ENCODE data around the gene RNF25.

RNF25 gene

GRCh38 chr2:218645126-218645525, 26.7 kb downstream of the RNF25 start (continued):
- TF ChIP-seq ZNF133 (tag by site-specific recombination; IDR thresholded peaks at IDR 0.05) (no peak), SP7 (tag by site-specific recombination; IDR thresholded peaks at IDR 0.05) (no peak), ZNF473 (tag by site-specific recombination; IDR thresholded peaks at IDR 0.05) (no peak)

DNA sequence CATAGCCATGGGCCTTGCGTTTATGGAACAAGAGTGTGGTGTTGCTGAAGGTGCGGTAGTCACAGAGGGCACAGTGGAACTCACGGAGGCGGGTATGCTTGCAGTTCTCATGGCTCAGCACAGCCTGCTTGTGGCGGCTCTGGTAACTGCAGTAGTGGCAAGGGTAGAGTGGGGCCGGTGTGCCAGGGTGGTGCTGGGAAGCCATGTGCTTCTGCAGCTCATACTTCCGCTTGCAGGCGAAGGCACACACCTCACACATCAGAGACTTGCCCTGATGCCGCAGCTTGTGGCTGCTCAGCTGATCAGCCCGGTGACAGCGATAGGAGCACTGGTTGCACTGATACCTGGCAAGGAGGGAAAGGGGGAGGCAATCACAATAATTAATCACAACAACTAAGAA, 27.1 kb downstream of the RNF25 start:
- H3K4me3 ChIP-seq (ENCODE audit: low read depth, low read length): no peak overlapping the region
- peaks cover 28 to 94% of the 10 kb centered on the region in 2 experiments for H3K36me3 ChIP-seq (ENCODE audit: control insufficient read depth in 2 of 2, insufficient read depth in 1 of 2, low read length in 2 of 2)
- ChIA-PET CTCF (interaction anchor here (0.6 kb wide), 1 partner anchor 10 kb away, joined by 3 read pairs; no protein-coding TSS in a partner anchor), POLR2A (no interaction called here)
- H3K4me1 ChIP-seq (ENCODE audit: control insufficient read depth, insufficient read depth, low read length): no peaks in the 10 kb centered on the region
- TF ChIP-seq ZNF837 (tag by site-specific recombination; IDR thresholded peaks at IDR 0.05) (no peak), ZNF513 (tag by site-specific recombination; IDR thresholded peaks at IDR 0.05) (no peak), PRDM2 (tag by site-specific recombination; IDR thresholded peaks at IDR 0.05; ENCODE audit: borderline replicate concordance) (no peak), GLIS2 (tag by site-specific recombination; IDR thresholded peaks at IDR 0.05) (no peak), ZNF335 (tag by site-specific recombination; conservative IDR thresholded peaks at IDR 0.05) (no peak)
- TF ChIP-seq, protein P1, sequence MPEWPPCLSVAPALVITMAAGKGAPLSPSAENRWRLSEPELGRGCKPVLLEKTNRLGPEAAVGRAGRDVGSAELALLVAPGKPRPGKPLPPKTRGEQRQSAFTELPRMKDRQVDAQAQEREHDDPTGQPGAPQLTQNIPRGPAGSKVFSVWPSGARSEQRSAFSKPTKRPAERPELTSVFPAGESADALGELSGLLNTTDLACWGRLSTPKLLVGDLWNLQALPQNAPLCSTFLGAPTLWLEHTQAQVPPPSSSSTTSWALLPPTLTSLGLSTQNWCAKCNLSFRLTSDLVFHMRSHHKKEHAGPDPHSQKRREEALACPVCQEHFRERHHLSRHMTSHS (tag by site-specific recombination; IDR thresholded peaks at IDR 0.05): no peak
- no peak overlapping the region for H3K27ac ChIP-seq (ENCODE audit: extremely low read depth, low read depth, low read length)
- H3K9me3 ChIP-seq (ENCODE audit: control insufficient read depth, insufficient read depth, low read depth, low read length): no peaks in the 10 kb centered on the region

DNA sequence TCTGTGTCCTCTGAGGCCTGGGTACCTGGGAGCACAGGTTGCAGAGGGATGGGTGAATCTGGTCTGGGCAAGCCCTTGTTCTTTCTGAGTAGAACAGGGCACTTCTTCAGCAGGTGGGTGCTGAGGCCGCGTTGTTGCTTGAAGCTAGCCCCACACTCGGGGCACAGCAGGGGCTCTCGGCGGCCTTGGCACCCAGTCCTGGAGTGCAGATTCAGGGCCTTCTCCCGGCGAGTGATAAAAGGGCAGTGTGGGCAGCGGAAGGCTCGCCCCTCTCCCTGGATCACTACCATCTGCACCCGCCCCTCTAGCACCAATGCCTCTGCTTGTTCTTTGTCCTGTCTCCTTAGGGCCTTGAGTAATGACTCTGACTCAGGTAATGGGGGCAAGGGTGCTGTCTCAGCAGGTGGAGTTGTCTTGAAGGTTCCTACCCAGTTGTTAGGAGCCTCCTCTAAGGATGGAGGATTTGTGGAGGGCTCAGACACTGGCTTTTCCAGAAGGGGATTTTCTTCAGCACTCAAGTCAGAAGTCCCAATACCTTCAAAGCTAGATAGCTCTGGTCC, 28.0 kb downstream of the RNF25 start:
- TF ChIP-seq PRDM2 (tag by site-specific recombination; IDR thresholded peaks at IDR 0.05; ENCODE audit: borderline replicate concordance): no peak
- TF ChIP-seq, protein P2, sequence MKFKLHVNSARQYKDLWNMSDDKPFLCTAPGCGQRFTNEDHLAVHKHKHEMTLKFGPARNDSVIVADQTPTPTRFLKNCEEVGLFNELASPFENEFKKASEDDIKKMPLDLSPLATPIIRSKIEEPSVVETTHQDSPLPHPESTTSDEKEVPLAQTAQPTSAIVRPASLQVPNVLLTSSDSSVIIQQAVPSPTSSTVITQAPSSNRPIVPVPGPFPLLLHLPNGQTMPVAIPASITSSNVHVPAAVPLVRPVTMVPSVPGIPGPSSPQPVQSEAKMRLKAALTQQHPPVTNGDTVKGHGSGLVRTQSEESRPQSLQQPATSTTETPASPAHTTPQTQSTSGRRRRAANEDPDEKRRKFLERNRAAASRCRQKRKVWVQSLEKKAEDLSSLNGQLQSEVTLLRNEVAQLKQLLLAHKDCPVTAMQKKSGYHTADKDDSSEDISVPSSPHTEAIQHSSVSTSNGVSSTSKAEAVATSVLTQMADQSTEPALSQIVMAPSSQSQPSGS (tag by site-specific recombination; IDR thresholded peaks at IDR 0.05; ENCODE audit: low read depth): no peak
- no peak overlapping the region for H3K27ac ChIP-seq (ENCODE audit: extremely low read depth, low read depth, low read length)
- CTCF ChIA-PET: interaction anchor here (1.2 kb wide), 1 partner anchor 208 kb away, joined by 3 read pairs; no protein-coding TSS in a partner anchor
- H3K4me1 ChIP-seq (ENCODE audit: control insufficient read depth, insufficient read depth, low read length): no peaks in the 10 kb centered on the region
- POLR2A ChIA-PET: interaction anchor here (0.6 kb wide), 1 partner anchor 398 kb away, joined by 4 read pairs; no protein-coding TSS in a partner anchor
- peaks cover 35 to 92% of the 10 kb centered on the region in 2 experiments for H3K36me3 ChIP-seq (ENCODE audit: control insufficient read depth in 2 of 2, insufficient read depth in 1 of 2, low read length in 2 of 2)
- no peaks in the 10 kb centered on the region for H3K9me3 ChIP-seq (ENCODE audit: control insufficient read depth, insufficient read depth, low read depth, low read length)
- no peak overlapping the region for H3K4me3 ChIP-seq (ENCODE audit: low read depth, low read length)
